ENCODE measurements around the gene C9orf78.

Gene C9orf78

GRCh38 chr9:129868023-129868871 is 33.2 kb upstream of the C9orf78 start:
- no peak for DNase-seq (ENCODE audit: low read depth in 2 of 3, low spot score in 2 of 3)

- no peak for DNase-seq (ENCODE audit: low read depth in 2 of 3, low spot score in 2 of 3)
Observed at GRCh38 chr9:129867136-129868022, 32.3 kb upstream of the C9orf78 start.

- DNase-seq (ENCODE audit: low read depth in 2 of 3, low spot score in 2 of 3), result no peak
Observed at GRCh38 chr9:129866394-129867135, 31.5 kb upstream of the C9orf78 start.

GRCh38 chr9:129865668-129866320 is 30.7 kb upstream of the C9orf78 start:
- DNase-seq (ENCODE audit: low read depth in 2 of 3, low spot score in 2 of 3), result no peak

- DNase-seq (ENCODE audit: low read depth in 2 of 3, low spot score in 2 of 3), result no peak
Observed at GRCh38 chr9:129864991-129865647, 30.0 kb upstream of the C9orf78 start.

GRCh38 chr9:129863059-129863690 is 28.1 kb upstream of the C9orf78 start:
- peak in 2 of 3 experiments; percentile 49 to 54 for DNase-seq (ENCODE audit: low read depth in 2 of 3, low spot score in 2 of 3)

- no peak for DNase-seq (ENCODE audit: low read depth in 2 of 3, low spot score in 2 of 3)
Observed at GRCh38 chr9:129861447-129861827, 26.4 kb upstream of the C9orf78 start.

GRCh38 chr9:129860653-129861446 is 25.8 kb upstream of the C9orf78 start:
- DNase-seq (ENCODE audit: low read depth in 2 of 3, low spot score in 2 of 3), result no peak

- no peak for DNase-seq (ENCODE audit: low read depth in 2 of 3, low spot score in 2 of 3)
Observed at GRCh38 chr9:129858167-129858962, 23.3 kb upstream of the C9orf78 start.

GRCh38 chr9:129857207-129857606 is 22.1 kb upstream of the C9orf78 start:
- no peak for DNase-seq (ENCODE audit: low read depth in 2 of 3, low spot score in 2 of 3)

GRCh38 chr9:129854588-129855110 is 19.6 kb upstream of the C9orf78 start:
- no peak for DNase-seq (ENCODE audit: low read depth in 2 of 3, low spot score in 2 of 3)

GRCh38 chr9:129853614-129854013 is 18.5 kb upstream of the C9orf78 start:
- no peak for DNase-seq (ENCODE audit: low read depth in 2 of 3, low spot score in 2 of 3)

GRCh38 chr9:129852579-129852978 is 17.5 kb upstream of the C9orf78 start:
- no peak for DNase-seq (ENCODE audit: low read depth in 2 of 3, low spot score in 2 of 3)

GRCh38 chr9:129851821-129852220 is 16.7 kb upstream of the C9orf78 start:
- no peak for DNase-seq (ENCODE audit: low read depth in 2 of 3, low spot score in 2 of 3)

GRCh38 chr9:129850821-129851550 is 15.9 kb upstream of the C9orf78 start:
- DNase-seq (ENCODE audit: low read depth in 2 of 3, low spot score in 2 of 3), result no peak

GRCh38 chr9:129849901-129850300 is 14.8 kb upstream of the C9orf78 start:
- no peak for DNase-seq (ENCODE audit: low read depth in 2 of 3, low spot score in 2 of 3)

- no peak for DNase-seq (ENCODE audit: low read depth in 2 of 3, low spot score in 2 of 3)
Observed at GRCh38 chr9:129848712-129849441, 13.8 kb upstream of the C9orf78 start.
